Mesenchymal stem cell (in vitro differentiated cells and primary cell): ENCODE data around the gene PRB4.

ENCODE experiments used
- DNase-seq: peaks from one replicate; pipeline ENCODE4 v3.0.0-alpha.2; 2013
- H2AFZ ChIP-seq: one replicate; pipeline ENCODE4 v1.6.1; 2013; ENCODE audit warnings: low read depth, mild to moderate bottlenecking, control low read depth, inconsistent platforms, low read length, moderate library complexity
- H2AK5ac ChIP-seq: 2 replicates; pipeline ENCODE4 v1.6.1; 2013; ENCODE audit warnings: low read length, moderate library complexity, mild to moderate bottlenecking, inconsistent platforms; ENCODE audit not compliant: severe bottlenecking
- H2BK120ac ChIP-seq: one replicate; pipeline ENCODE4 v1.6.1; 2013; ENCODE audit warnings: low read depth, mild to moderate bottlenecking, inconsistent platforms, low read length, moderate library complexity
- H2BK12ac ChIP-seq, 2 experiments: one replicate each; pipeline ENCODE4 v1.6.1; 2013; ENCODE audit warnings: inconsistent platforms in 2 of 2, low read length in 2 of 2, mild to moderate bottlenecking in 2 of 2, moderate library complexity in 2 of 2, control low read depth in 1 of 2
- H2BK15ac ChIP-seq: one replicate; pipeline ENCODE4 v1.6.1; 2013; ENCODE audit warnings: mild to moderate bottlenecking, low read depth, inconsistent platforms; ENCODE audit not compliant: poor library complexity, severe bottlenecking
- H2BK5ac ChIP-seq: 2 replicates; pipeline ENCODE4 v1.6.1; 2013; ENCODE audit warnings: low read depth, mild to moderate bottlenecking, low read length, control low read depth, inconsistent platforms; ENCODE audit not compliant: poor library complexity, severe bottlenecking
- H3K14ac ChIP-seq, 2 experiments: one replicate each; pipeline ENCODE4 v1.6.1; 2013; ENCODE audit warnings: inconsistent platforms in 2 of 2, low read length in 2 of 2, control low read depth in 1 of 2, mild to moderate bottlenecking in 1 of 2, moderate library complexity in 1 of 2
- H3K18ac ChIP-seq, 2 experiments: one replicate each; pipeline ENCODE4 v1.6.1; 2013; ENCODE audit warnings: inconsistent platforms in 2 of 2, low read length in 2 of 2, control low read depth in 1 of 2, low read depth in 1 of 2, mild to moderate bottlenecking in 1 of 2
- H3K23ac ChIP-seq, 2 experiments: one replicate each; pipeline ENCODE4 v1.6.1; 2013; ENCODE audit warnings: inconsistent platforms in 2 of 2, low read length in 2 of 2, mild to moderate bottlenecking in 2 of 2, moderate library complexity in 2 of 2, control low read depth in 1 of 2
- H3K27ac ChIP-seq: 2 replicates; pipeline ENCODE4 v1.5.1; 2013; ENCODE audit warnings: mild to moderate bottlenecking, moderate library complexity, low read length, control low read depth, inconsistent platforms; ENCODE audit not compliant: poor library complexity, severe bottlenecking
- H3K27me3 ChIP-seq, 2 experiments: 2 replicates each; pipeline versions ENCODE4 v1.6.1 to v1.7.0; 2013; ENCODE audit warnings: low read length in 2 of 2, mild to moderate bottlenecking in 2 of 2, moderate library complexity in 2 of 2, control low read depth in 1 of 2, inconsistent platforms in 1 of 2; ENCODE audit not compliant: control insufficient read depth in 1 of 2, insufficient read depth in 1 of 2
- H3K36me3 ChIP-seq, 2 experiments: 2 replicates each; pipeline versions ENCODE4 v1.6.1 to v1.7.0; 2013; ENCODE audit warnings: low read length in 2 of 2, control low read depth in 1 of 2, inconsistent platforms in 1 of 2, low read depth in 1 of 2, mild to moderate bottlenecking in 1 of 2; ENCODE audit not compliant: insufficient read depth in 2 of 2, control insufficient read depth in 1 of 2
- H3K4ac ChIP-seq, 2 experiments: one replicate each; pipeline ENCODE4 v1.6.1; 2013; ENCODE audit warnings: inconsistent platforms in 2 of 2, low read length in 2 of 2, mild to moderate bottlenecking in 2 of 2, moderate library complexity in 2 of 2, control low read depth in 1 of 2, low read depth in 1 of 2
- H3K4me1 ChIP-seq: 2 replicates; pipeline ENCODE4 v1.6.1; 2013; ENCODE audit warnings: low read depth, low read length, control low read depth; ENCODE audit not compliant: control insufficient read depth, insufficient read depth
- H3K4me2 ChIP-seq: 2 replicates; pipeline ENCODE4 v1.6.1; 2013; ENCODE audit warnings: low read length, mild to moderate bottlenecking, inconsistent platforms; ENCODE audit not compliant: poor library complexity, severe bottlenecking
- H3K4me3 ChIP-seq, 2 experiments: 2 replicates each; pipeline versions ENCODE4 v1.5.1 to v1.7.0; 2013; ENCODE audit warnings: low read length in 2 of 2, mild to moderate bottlenecking in 2 of 2, control low read depth in 1 of 2, low read depth in 1 of 2; ENCODE audit not compliant: insufficient read depth in 1 of 2
- H3K79me1 ChIP-seq: replicated peaks from 2 replicates; pipeline ENCODE4 v1.6.1; 2013; ENCODE audit warnings: mild to moderate bottlenecking, control low read depth, low read length, inconsistent platforms; ENCODE audit not compliant: poor library complexity, severe bottlenecking
- H3K9ac ChIP-seq: 2 replicates; pipeline ENCODE4 v1.7.0; 2013; ENCODE audit warnings: mild to moderate bottlenecking, low read length, moderate library complexity
- H3K9me3 ChIP-seq: 2 replicates; pipeline ENCODE4 v1.7.0; 2013; ENCODE audit warnings: mild to moderate bottlenecking, low read length; ENCODE audit not compliant: control insufficient read depth
- H4K8ac ChIP-seq: one replicate; pipeline ENCODE4 v1.6.1; 2013; ENCODE audit warnings: inconsistent platforms, mild to moderate bottlenecking, low read length, moderate library complexity
- H4K91ac ChIP-seq: one replicate; pipeline ENCODE4 v1.6.1; 2013; ENCODE audit warnings: mild to moderate bottlenecking, low read length, inconsistent platforms
- WGBS: methylation state at CpG from one replicate; pipeline ENCODE4 v1.1.7; 2013; ENCODE audit warnings: mixed read lengths; 5-methylcytosine and 5-hydroxymethylcytosine counted together

Gene PRB4

DNA sequence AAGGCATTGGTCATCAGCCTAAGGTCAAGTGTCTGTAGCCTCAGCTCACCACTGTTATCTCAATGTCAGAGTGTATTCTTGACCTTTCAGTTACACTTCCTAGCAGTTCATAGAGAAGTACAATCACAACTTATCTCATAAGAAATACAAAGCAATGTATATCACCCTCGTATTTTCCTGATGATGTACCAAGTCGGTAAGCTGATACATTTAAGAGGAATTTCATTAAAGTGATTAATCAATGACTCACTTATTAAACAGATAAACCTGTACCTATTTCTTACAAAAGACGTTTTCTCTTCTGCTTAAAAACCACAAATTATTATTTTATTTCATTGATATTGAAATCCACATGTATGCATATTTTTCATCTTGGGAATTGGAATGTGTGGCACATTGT lies 36.8 kb downstream of the PRB4 start:
- Histone ChIP-seq H3K18ac (no peak overlapping the region), H3K14ac (no peak overlapping the region), H2BK15ac (no peak overlapping the region), H3K9ac (no peak overlapping the region), H3K27ac (no peak overlapping the region), H3K4me1 (no peaks in the 10 kb centered on the region), H3K4me3 (no peak overlapping the region), H2BK5ac (no peak overlapping the region), H2AK5ac (no peak overlapping the region), H4K91ac (no peak overlapping the region), H2BK120ac (no peak overlapping the region), H3K27me3 (no peaks in the 10 kb centered on the region), H2BK12ac (no peak overlapping the region), H3K4me2 (no peak overlapping the region), H3K4ac (no peak overlapping the region), H4K8ac (no peak overlapping the region), H3K9me3 (no peaks in the 10 kb centered on the region), H2AFZ (no peak overlapping the region), H3K23ac (no peak overlapping the region), H3K36me3 (no peaks in the 10 kb centered on the region), H3K79me1 (no peaks in the 10 kb centered on the region)
- DNase-seq: no peak
- no CpG with 5 or more reads among the region's 3 CpGs for WGBS

DNA sequence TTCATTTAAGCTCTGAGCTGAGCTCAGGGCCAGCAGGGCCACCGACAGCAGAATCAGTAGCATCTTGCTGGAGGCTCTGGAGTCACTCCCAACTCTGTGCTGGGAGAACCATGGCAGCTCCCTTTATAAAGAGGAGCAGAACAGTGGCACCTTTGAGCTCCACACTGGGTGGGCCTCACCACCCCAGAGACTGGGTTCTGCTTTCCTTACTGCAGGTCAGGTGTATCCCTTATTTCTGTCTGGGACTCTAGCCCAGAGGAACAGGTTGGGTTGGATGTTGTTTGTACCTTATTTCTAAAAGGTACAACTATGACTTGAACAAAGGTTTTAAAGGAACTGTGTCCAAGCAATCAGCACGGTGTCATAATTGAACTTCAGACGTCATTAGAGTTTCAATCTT lies 40.6 kb downstream of the PRB4 start, which contains the start of gene PRB3:
PRB3 (minus strand) TSS at position 101 of the 400 bp plus-strand sequence; CDS start at position 63, 38 bp downstream.
- no peak within 1 kb of the TSS for H3K4ac ChIP-seq
- no peaks in the 10 kb centered on the region for H3K4me1 ChIP-seq
- DNase-seq: no peak
- no peak within 1 kb of the TSS for H2BK5ac ChIP-seq
- H3K9ac ChIP-seq: no peak within 1 kb of the TSS
- H4K8ac ChIP-seq: no peak within 1 kb of the TSS
- H3K9me3 ChIP-seq: no peaks in the 10 kb centered on the region
- 84% methylated on average over 3 of the region's 3 CpGs for WGBS
- no peak within 1 kb of the TSS for H2BK12ac ChIP-seq
- no peak within 1 kb of the TSS for H3K14ac ChIP-seq
- H3K27me3 ChIP-seq: no peaks in the 10 kb centered on the region
- H4K91ac ChIP-seq: no peak within 1 kb of the TSS
- H3K36me3 ChIP-seq: no peaks in the 10 kb centered on the region
- H2AK5ac ChIP-seq: no peak within 1 kb of the TSS
- H3K4me3 ChIP-seq: no peak within 1 kb of the TSS
- H2BK15ac ChIP-seq: no peak within 1 kb of the TSS
- no peak within 1 kb of the TSS for H3K27ac ChIP-seq
- H3K79me1 ChIP-seq: no peaks in the 10 kb centered on the region
- no peak within 1 kb of the TSS for H3K23ac ChIP-seq
- H3K18ac ChIP-seq: no peak within 1 kb of the TSS
- H2AFZ ChIP-seq: no peak within 1 kb of the TSS
- H3K4me2 ChIP-seq: no peak within 1 kb of the TSS
- H2BK120ac ChIP-seq: no peak within 1 kb of the TSS

DNA sequence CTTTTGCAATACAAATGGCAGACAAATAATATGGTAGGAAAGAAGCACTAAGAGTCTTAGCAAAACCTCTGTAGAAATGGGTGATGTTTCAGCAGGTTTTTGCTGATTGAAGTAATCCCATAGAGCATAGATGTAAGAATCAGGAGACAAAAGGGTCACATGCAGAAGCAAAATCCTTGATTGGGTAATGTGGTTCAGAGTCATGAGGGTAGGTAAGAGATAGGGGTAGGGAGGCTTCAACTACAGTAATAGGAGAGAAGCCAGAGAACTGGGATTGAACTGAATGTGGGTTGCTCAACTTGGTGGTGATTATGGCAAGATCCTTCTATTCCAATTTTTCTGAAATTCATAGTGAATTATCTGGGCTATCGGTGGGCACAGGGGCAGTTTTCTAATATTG lies 45.7 kb downstream of the PRB4 start:
- H3K4me3 ChIP-seq: no peak overlapping the region
- H3K4ac ChIP-seq: no peak overlapping the region
- peaks cover 13% of the 10 kb centered on the region for H3K9me3 ChIP-seq
- H3K4me2 ChIP-seq: no peak overlapping the region
- 100% methylated on average over 1 of the region's 1 CpG for WGBS
- H4K91ac ChIP-seq: no peak overlapping the region
- H2BK15ac ChIP-seq: no peak overlapping the region
- no peak overlapping the region for H2BK12ac ChIP-seq
- H3K4me1 ChIP-seq: no peaks in the 10 kb centered on the region
- H3K14ac ChIP-seq: no peak overlapping the region
- H3K27me3 ChIP-seq: no peaks in the 10 kb centered on the region
- H2AFZ ChIP-seq: no peak overlapping the region
- H3K9ac ChIP-seq: no peak overlapping the region
- no peak overlapping the region for H3K27ac ChIP-seq
- H2BK5ac ChIP-seq: no peak overlapping the region
- no peaks in the 10 kb centered on the region for H3K36me3 ChIP-seq
- no peaks in the 10 kb centered on the region for H3K79me1 ChIP-seq
- H3K23ac ChIP-seq: no peak overlapping the region
- no peak for DNase-seq
- no peak overlapping the region for H2AK5ac ChIP-seq
- H4K8ac ChIP-seq: no peak overlapping the region
- no peak overlapping the region for H3K18ac ChIP-seq
- H2BK120ac ChIP-seq: no peak overlapping the region
